HL-60 (cell line): Measurements from ENCODE around the gene L3MBTL1.

ENCODE experiments used
- DNase-seq, 2 experiments: peaks; one replicate each; pipeline ENCODE4 v3.0.0-alpha.2; 2010 to 2020; ENCODE audit warnings: low read depth in 1 of 2, low spot score in 1 of 2
- H3K27ac ChIP-seq: fragments of 250-450 bp; sonication (Bioruptor Pico); replicated peaks from 2 replicates; pipeline ENCODE4 v1.5.1; 2020; ENCODE audit warnings: mild to moderate bottlenecking, moderate library complexity
- H3K27me3 ChIP-seq: fragments of 250-450 bp; sonication (Bioruptor Pico); 2 replicates; pipeline ENCODE4 v1.5.1; 2021; ENCODE audit warnings: mild to moderate bottlenecking, moderate library complexity; ENCODE audit not compliant: insufficient read depth, poor library complexity, severe bottlenecking
- H3K4me3 ChIP-seq: replicated peaks from 2 replicates; pipeline ENCODE4 v1.5.1; 2011; ENCODE audit warnings: mild to moderate bottlenecking, control low read depth, low read length; ENCODE audit not compliant: insufficient read depth
- CTCF ChIP-seq: IDR thresholded peaks from one replicate; pipeline ENCODE4 v1.5.1; 2011; ENCODE audit warnings: low read length, control low read depth, inconsistent platforms; ENCODE audit not compliant: insufficient read depth
- GABPA ChIP-seq: IDR thresholded peaks from 2 replicates; pipeline ENCODE4 v1.6.1; 2012; ENCODE audit warnings: low read depth
- POLR2AphosphoS5 ChIP-seq: IDR thresholded peaks from 2 replicates; pipeline ENCODE4 v1.6.1; 2012; ENCODE audit warnings: low read depth
- SPI1 ChIP-seq: IDR thresholded peaks from 2 replicates; pipeline ENCODE4 v1.6.1; 2012; ENCODE audit warnings: low read depth, mild to moderate bottlenecking, borderline replicate concordance
- TF ChIP-seq, protein P1 (sequence below): IDR thresholded peaks from 2 replicates; pipeline ENCODE4 v1.6.1; 2012; ENCODE audit warnings: low read depth; ENCODE audit not compliant: insufficient replicate concordance

L3MBTL1 gene

DNA sequence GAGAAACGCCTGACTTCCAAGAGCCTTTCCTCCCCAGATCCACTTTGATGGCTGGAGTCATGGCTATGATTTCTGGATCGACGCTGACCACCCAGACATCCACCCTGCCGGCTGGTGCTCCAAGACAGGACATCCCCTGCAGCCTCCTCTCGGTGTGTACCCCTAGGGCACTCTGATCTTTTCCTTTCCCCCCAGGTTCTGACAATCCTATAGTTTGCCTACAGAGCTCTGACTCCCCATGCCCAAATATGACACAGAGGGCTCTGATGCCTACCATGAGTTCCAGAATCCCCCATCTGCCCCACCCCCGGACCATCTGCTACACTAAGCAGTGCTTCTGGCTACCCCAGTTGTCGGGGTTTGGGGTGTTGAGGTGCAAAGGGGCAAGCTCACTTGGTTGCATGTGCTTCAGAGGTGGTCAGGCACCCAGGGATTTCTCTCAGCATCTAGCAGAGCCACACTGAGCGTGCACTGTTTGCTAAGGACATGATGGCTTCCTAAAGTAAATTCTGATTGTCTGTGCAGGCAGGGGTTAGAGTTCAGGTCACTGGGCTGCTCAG is 27.4 kb downstream of the L3MBTL1 start:
- H3K27ac ChIP-seq = no peak overlapping the region
- no peak for TF ChIP-seq GABPA
- TF ChIP-seq, protein P1, sequence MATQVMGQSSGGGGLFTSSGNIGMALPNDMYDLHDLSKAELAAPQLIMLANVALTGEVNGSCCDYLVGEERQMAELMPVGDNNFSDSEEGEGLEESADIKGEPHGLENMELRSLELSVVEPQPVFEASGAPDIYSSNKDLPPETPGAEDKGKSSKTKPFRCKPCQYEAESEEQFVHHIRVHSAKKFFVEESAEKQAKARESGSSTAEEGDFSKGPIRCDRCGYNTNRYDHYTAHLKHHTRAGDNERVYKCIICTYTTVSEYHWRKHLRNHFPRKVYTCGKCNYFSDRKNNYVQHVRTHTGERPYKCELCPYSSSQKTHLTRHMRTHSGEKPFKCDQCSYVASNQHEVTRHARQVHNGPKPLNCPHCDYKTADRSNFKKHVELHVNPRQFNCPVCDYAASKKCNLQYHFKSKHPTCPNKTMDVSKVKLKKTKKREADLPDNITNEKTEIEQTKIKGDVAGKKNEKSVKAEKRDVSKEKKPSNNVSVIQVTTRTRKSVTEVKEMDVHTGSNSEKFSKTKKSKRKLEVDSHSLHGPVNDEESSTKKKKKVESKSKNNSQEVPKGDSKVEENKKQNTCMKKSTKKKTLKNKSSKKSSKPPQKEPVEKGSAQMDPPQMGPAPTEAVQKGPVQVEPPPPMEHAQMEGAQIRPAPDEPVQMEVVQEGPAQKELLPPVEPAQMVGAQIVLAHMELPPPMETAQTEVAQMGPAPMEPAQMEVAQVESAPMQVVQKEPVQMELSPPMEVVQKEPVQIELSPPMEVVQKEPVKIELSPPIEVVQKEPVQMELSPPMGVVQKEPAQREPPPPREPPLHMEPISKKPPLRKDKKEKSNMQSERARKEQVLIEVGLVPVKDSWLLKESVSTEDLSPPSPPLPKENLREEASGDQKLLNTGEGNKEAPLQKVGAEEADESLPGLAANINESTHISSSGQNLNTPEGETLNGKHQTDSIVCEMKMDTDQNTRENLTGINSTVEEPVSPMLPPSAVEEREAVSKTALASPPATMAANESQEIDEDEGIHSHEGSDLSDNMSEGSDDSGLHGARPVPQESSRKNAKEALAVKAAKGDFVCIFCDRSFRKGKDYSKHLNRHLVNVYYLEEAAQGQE = no peak
- no peak for TF ChIP-seq POLR2AphosphoS5
- TF ChIP-seq CTCF = no peak
- TF ChIP-seq SPI1 = no peak

GRCh38 chr20:43535370-43536004 is 28.0 kb downstream of the L3MBTL1 start:
- no peak for DNase-seq
- Histone ChIP-seq H3K4me3 (no peak overlapping the region), H3K27me3 (no peaks in the 10 kb centered on the region), H3K27ac (no peak overlapping the region)
- no peak for TF ChIP-seq CTCF
- TF ChIP-seq, protein P1 = no peak
- TF ChIP-seq POLR2AphosphoS5 = no peak
- no peak for TF ChIP-seq GABPA
- no peak for TF ChIP-seq SPI1

More for the DNA sequence above, 27.4 kb downstream of the L3MBTL1 start:
- Histone ChIP-seq H3K27me3 (no peaks in the 10 kb centered on the region), H3K4me3 (no peak overlapping the region)
- no peak for DNase-seq

DNA sequence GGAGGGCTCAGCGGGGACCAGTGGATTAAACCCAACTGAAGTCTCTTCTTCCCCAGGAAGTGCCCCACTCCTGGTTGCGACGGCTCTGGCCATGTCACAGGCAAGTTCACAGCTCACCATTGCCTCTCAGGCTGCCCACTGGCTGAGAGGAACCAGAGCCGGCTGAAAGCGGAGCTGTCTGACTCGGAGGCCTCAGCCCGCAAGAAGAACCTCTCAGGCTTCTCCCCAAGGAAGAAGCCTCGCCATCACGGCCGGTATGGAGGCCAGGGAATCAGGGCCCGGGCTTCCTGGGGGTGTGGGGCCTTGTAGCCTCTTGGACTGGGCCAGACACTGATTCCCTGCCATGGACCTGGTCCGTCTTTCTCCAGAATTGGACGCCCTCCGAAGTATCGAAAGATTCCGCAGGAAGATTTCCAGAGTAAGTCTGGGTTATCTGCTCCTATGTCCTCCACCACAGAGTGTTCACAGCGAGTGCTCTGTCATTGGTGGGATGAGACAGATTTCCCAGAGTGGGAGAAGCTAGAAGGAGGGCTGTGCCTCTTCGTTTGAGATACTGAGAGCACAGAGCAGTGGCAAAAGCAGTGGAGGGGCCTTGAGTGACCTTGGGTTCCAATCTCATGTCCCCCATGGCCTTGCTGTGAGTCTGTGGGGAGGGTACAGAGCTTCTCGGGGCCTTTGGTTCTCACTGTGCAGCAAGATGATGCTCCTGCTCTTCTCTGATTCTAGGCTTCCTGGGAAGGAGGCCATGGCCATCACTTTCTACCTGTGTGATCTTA is 28.7 kb downstream of the L3MBTL1 start:
- Histone ChIP-seq H3K27ac (no peak overlapping the region), H3K27me3 (no peaks in the 10 kb centered on the region), H3K4me3 (no peak overlapping the region)
- TF ChIP-seq CTCF = no peak
- TF ChIP-seq POLR2AphosphoS5 = no peak
- TF ChIP-seq SPI1 = no peak
- TF ChIP-seq GABPA = no peak
- TF ChIP-seq, protein P1 = no peak
- no peak for DNase-seq
